ENCODE measurements around the gene SERPINE3.

SERPINE3 gene

GRCh38 chr13:51339354-51339753 is at the start of gene SERPINE3:
SERPINE3 (plus strand) TSS chr13:51339691; CDS start chr13:51341092, 1,401 bp downstream.
- no peak for DNase-seq

- no peak for DNase-seq
Measured at GRCh38 chr13:51291341-51291740, 48.1 kb upstream of the SERPINE3 start.

- no peak for DNase-seq
Measured at GRCh38 chr13:51292000-51292565, 47.4 kb upstream of the SERPINE3 start.

GRCh38 chr13:51297556-51297955 is 41.9 kb upstream of the SERPINE3 start:
- DNase-seq, result no peak

- no peak for DNase-seq
Measured at GRCh38 chr13:51298812-51299211, 40.7 kb upstream of the SERPINE3 start.

GRCh38 chr13:51303063-51303552 is 36.4 kb upstream of the SERPINE3 start:
- no peak for DNase-seq

- DNase-seq, result no peak
Measured at GRCh38 chr13:51303882-51304281, 35.6 kb upstream of the SERPINE3 start.

- DNase-seq, result no peak
Measured at GRCh38 chr13:51305271-51305967, 34.1 kb upstream of the SERPINE3 start.

- DNase-seq, result no peak
Measured at GRCh38 chr13:51308781-51309180, 30.7 kb upstream of the SERPINE3 start.

- no peak for DNase-seq
Measured at GRCh38 chr13:51311231-51311630, 28.3 kb upstream of the SERPINE3 start.

- DNase-seq, result no peak
Measured at GRCh38 chr13:51311957-51312520, 27.5 kb upstream of the SERPINE3 start.

- DNase-seq, result no peak
Measured at GRCh38 chr13:51313619-51314018, 25.9 kb upstream of the SERPINE3 start.

GRCh38 chr13:51317262-51317661 is 22.2 kb upstream of the SERPINE3 start:
- DNase-seq, result no peak

GRCh38 chr13:51318015-51318414 is 21.5 kb upstream of the SERPINE3 start:
- DNase-seq, result no peak

- no peak for DNase-seq
Measured at GRCh38 chr13:51318876-51319275, 20.6 kb upstream of the SERPINE3 start.

- no peak for DNase-seq
Measured at GRCh38 chr13:51321836-51322235, 17.7 kb upstream of the SERPINE3 start.

- DNase-seq, result no peak
Measured at GRCh38 chr13:51322826-51323225, 16.7 kb upstream of the SERPINE3 start.

GRCh38 chr13:51323824-51324511 is 15.5 kb upstream of the SERPINE3 start:
- no peak for DNase-seq

- DNase-seq, result no peak
Measured at GRCh38 chr13:51324714-51325420, 14.6 kb upstream of the SERPINE3 start.

GRCh38 chr13:51325837-51326236 is 13.7 kb upstream of the SERPINE3 start:
- DNase-seq, result no peak

- DNase-seq, result no peak
Measured at GRCh38 chr13:51326777-51327176, 12.7 kb upstream of the SERPINE3 start.

- no peak for DNase-seq
Measured at GRCh38 chr13:51327961-51328360, 11.5 kb upstream of the SERPINE3 start.

GRCh38 chr13:51328488-51328887 is 11.0 kb upstream of the SERPINE3 start:
- DNase-seq, result no peak

Data from activated CD8-positive, alpha-beta memory T cell treated with anti-CD3 and anti-CD28 coated beads for 24 hours (primary cell).